Gastrocnemius medialis (tissue), 4 donors: Measurements from ENCODE around the gene ZCCHC9. TPM values are rescaled to one million over a fixed set of nuclear protein-coding genes. Genes with fewer than 3 reads are reported as not detected.

Source experiments
- ATAC-seq, 2 donors: fragments of 150-250 bp; one replicate each; pipeline ENCODE4 v1.9.1; 2016
- DNase-seq, 2 donors: peaks; one replicate each; pipeline ENCODE4 v3.0.0-alpha.2; 2019
- H3K27ac ChIP-seq, 4 donors: fragments of 200-600 bp; sonication (generic); 1 replicate in 1 of 4; 2 replicates in 3 of 4; pipeline ENCODE4 v1.5.1; 2016 to 2018; ENCODE audit warnings: mild to moderate bottlenecking in 2 of 4, moderate library complexity in 1 of 4
- H3K27me3 ChIP-seq, 3 donors: fragments of 200-600 bp; sonication (generic) in 2 of 3; 1 replicate in 1 of 3; 2 replicates in 2 of 3; pipeline versions ENCODE4 v1.5.1 to v1.6.0; 2016 to 2019; ENCODE audit warnings: mild to moderate bottlenecking in 1 of 3, moderate library complexity in 1 of 3
- H3K36me3 ChIP-seq, 2 donors: fragments of 200-600 bp; sonication (generic) in 1 of 2; one replicate each; pipeline ENCODE4 v1.5.1; 2017 to 2018
- H3K4me1 ChIP-seq, 2 donors: fragments of 200-600 bp; sonication (generic) in 1 of 2; one replicate each; pipeline ENCODE4 v1.5.1; 2016 to 2017; ENCODE audit warnings: mild to moderate bottlenecking in 2 of 2
- H3K4me3 ChIP-seq, 4 donors: fragments of 200-600 bp; sonication (generic) in 3 of 4; 1 replicate in 1 of 4; 2 replicates in 3 of 4; pipeline ENCODE4 v1.5.1; 2016 to 2019; ENCODE audit warnings: mild to moderate bottlenecking in 2 of 4
- H3K9me3 ChIP-seq, 3 donors: fragments of 200-600 bp; sonication (generic) in 2 of 3; 1 replicate in 1 of 3; 2 replicates in 2 of 3; pipeline ENCODE4 v1.5.1; 2016 to 2019
- CTCF ChIP-seq, 5 experiments: fragments of 450-650 bp in 3 of 5; fragments of 200-600 bp in 2 of 5; sonication (generic) in 2 of 5; IDR thresholded peaks in 4 of 5; conservative IDR thresholded peaks in 1 of 5; 1 replicate in 4 of 5; 2 replicates in 1 of 5; pipeline ENCODE4 v1.5.1; 2016 to 2019; ENCODE audit warnings: antibody characterized with exemption in 5 of 5, mild to moderate bottlenecking in 3 of 5, moderate library complexity in 3 of 5
- POLR2A ChIP-seq, 2 donors: fragments of 450-650 bp; IDR thresholded peaks; one replicate each; pipeline ENCODE4 v1.6.1; 2017; ENCODE audit warnings: antibody characterized with exemption in 2 of 2, mild to moderate bottlenecking in 2 of 2, moderate library complexity in 2 of 2
- in situ Hi-C, 4 donors: fragments of 200-750 bp; cut with MboI; loops; one replicate each; pipeline versions ENCODE4 v1.15.0 to v1.8.0; 2017; ENCODE audit warnings: low sequenced_read_pairs in 4 of 4
- intact Hi-C: fragments of 100-400 bp; cut with DNase I; formaldehyde crosslinking; loops from one replicate; pipeline ENCODE4 v1.15.1; 2023; ENCODE audit warnings: low total_unique reads
- total RNA-seq, 4 donors: library from RNA; depleted of rRNA; stranded (reverse); fragments of >200 nt; gene quantifications; one replicate each; pipeline versions ENCODE4 v1.1.0 to v1.2.3, GENCODE V29; 2016

The ZCCHC9 gene
- total RNA-seq, 4 donors from 2014 or later, result 8.0 to 15.7 (median 12.3) TPM

- in situ Hi-C loops, result no loop called here
- DNase-seq (no peak), ATAC-seq (no peak)
- H3K9me3 ChIP-seq, result no peaks in the 10 kb centered on the region
- H3K4me3 ChIP-seq, result no peak overlapping the region
- no peaks in the 10 kb centered on the region for H3K4me1 ChIP-seq
- TF ChIP-seq CTCF (IDR thresholded peaks at IDR 0.05 in 4 of 5, conservative IDR thresholded peaks at IDR 0.05 in 1 of 5), result no peak
- no peak for TF ChIP-seq POLR2A (IDR thresholded peaks at IDR 0.05)
- intact Hi-C loops, result no loop called here
- H3K27me3 ChIP-seq, result no peaks in the 10 kb centered on the region
- no peak overlapping the region for H3K27ac ChIP-seq
- H3K36me3 ChIP-seq, result no peaks in the 10 kb centered on the region
These were observed 44.1 kb downstream of the ZCCHC9 start for GRCh38 chr5:81345411-81346003.

- no peaks in the 10 kb centered on the region for H3K36me3 ChIP-seq
- DNase-seq (no peak), ATAC-seq (no peak)
- H3K4me1 ChIP-seq, result no peaks in the 10 kb centered on the region
- intact Hi-C loops (no loop called here), in situ Hi-C loops (no loop called here)
- H3K9me3 ChIP-seq, result no peaks in the 10 kb centered on the region
- no peak overlapping the region for H3K27ac ChIP-seq
- TF ChIP-seq CTCF (IDR thresholded peaks at IDR 0.05 in 4 of 5, conservative IDR thresholded peaks at IDR 0.05 in 1 of 5) (no peak), POLR2A (IDR thresholded peaks at IDR 0.05) (no peak)
- no peaks in the 10 kb centered on the region for H3K27me3 ChIP-seq
- no peak overlapping the region for H3K4me3 ChIP-seq
These were observed 47.8 kb downstream of the ZCCHC9 start for GRCh38 chr5:81349161-81349560.

DNA sequence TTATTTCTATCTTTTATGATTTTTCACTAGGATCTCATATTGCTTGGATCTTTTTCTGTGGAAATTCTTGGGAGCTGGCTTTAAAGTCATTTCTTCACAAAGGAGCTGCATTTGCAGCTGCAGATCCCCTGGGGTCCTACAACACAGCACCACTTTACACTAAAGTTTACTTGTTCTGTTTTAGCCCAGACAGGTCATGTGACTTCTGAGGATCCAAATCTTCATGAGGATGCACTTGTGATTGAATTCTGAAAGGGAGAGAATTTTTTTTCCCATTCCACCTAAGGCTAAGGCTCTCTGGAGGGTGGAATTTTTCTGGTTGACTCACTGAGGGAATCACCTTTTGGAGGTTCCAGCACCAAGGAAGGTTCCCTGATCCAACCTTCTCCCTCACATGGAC, 49.1 kb downstream of the ZCCHC9 start:
- DNase-seq (no peak), ATAC-seq (no peak)
- intact Hi-C loops (no loop called here), in situ Hi-C loops (no loop called here)
- no peaks in the 10 kb centered on the region for H3K4me1 ChIP-seq
- no peaks in the 10 kb centered on the region for H3K9me3 ChIP-seq
- H3K36me3 ChIP-seq, result no peaks in the 10 kb centered on the region
- no peaks in the 10 kb centered on the region for H3K27me3 ChIP-seq
- no peak for TF ChIP-seq POLR2A (IDR thresholded peaks at IDR 0.05)
- TF ChIP-seq CTCF (IDR thresholded peaks at IDR 0.05 in 4 of 5, conservative IDR thresholded peaks at IDR 0.05 in 1 of 5), result no peak
- H3K27ac ChIP-seq, result no peak overlapping the region
- H3K4me3 ChIP-seq, result no peak overlapping the region

DNA sequence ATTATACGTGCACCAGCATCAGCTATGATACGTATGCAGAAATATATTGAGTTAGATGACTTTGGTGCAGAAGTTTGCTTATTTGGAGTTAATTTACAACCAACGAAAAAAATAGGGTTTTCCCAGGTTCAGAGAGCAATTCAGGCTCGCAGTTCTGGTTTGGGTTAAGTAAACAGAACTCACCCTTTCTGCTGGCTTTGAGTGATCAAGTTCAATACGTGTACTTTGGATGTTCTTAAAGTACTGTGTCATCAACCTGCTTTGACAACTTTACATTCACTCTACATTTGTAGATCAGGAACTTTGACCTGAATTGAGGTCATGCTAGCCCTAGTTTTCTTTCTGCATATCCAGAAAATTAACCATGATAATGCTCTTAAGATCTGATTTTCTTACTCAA, 51.8 kb downstream of the ZCCHC9 start:
- no peak for ATAC-seq
- H3K36me3 ChIP-seq, result no peaks in the 10 kb centered on the region
- in situ Hi-C loops, result no loop called here

More for the DNA sequence above, 51.8 kb downstream of the ZCCHC9 start:
- TF ChIP-seq CTCF (IDR thresholded peaks at IDR 0.05 in 4 of 5, conservative IDR thresholded peaks at IDR 0.05 in 1 of 5) (no peak), POLR2A (IDR thresholded peaks at IDR 0.05) (no peak)
- DNase-seq, result no peak
- H3K4me1 ChIP-seq, result no peaks in the 10 kb centered on the region
- H3K4me3 ChIP-seq, result no peak overlapping the region
- intact Hi-C loops, result no loop called here
- H3K27me3 ChIP-seq, result no peaks in the 10 kb centered on the region
- no peaks in the 10 kb centered on the region for H3K9me3 ChIP-seq
- no peak overlapping the region for H3K27ac ChIP-seq
